HEK293 (cell line): ENCODE results near the gene ARMH4.

Experiments
- CTCF ChIA-PET: fragments of 350-600 bp; formaldehyde crosslinking; extraction: SDS; loops from one replicate; lab custom pipeline; 2021; ENCODE audit warnings: antibody characterized with exemption; lab: Yijun Ruan, JAX
- POLR2A ChIA-PET: fragments of 300-600 bp; formaldehyde crosslinking; extraction: SDS; loops from one replicate; lab custom pipeline; 2020; ENCODE audit warnings: antibody characterized with exemption, inconsistent platforms; lab: Yijun Ruan, JAX
- H3K27ac ChIP-seq: fragments of 200-500 bp; sonication (Bioruptor generic); 2 replicates; pipeline ENCODE4 v1.5.1; 2014; ENCODE audit warnings: low read depth, low read length, control low read depth, inconsistent platforms; ENCODE audit errors: extremely low read depth
- H3K36me3 ChIP-seq, 2 experiments: fragments of 200-500 bp in 1 of 2; sonication (Bioruptor generic) in 1 of 2; 1 replicate in 1 of 2; 2 replicates in 1 of 2; pipeline ENCODE4 v1.5.1; 2014 to 2017; ENCODE audit warnings: inconsistent platforms in 2 of 2, low read length in 2 of 2; ENCODE audit not compliant: control insufficient read depth in 2 of 2, insufficient read depth in 1 of 2
- H3K4me1 ChIP-seq: fragments of 200-500 bp; sonication (Bioruptor generic); 2 replicates; pipeline ENCODE4 v1.5.1; 2014; ENCODE audit warnings: mild to moderate bottlenecking, low read length, inconsistent platforms; ENCODE audit not compliant: control insufficient read depth, insufficient read depth
- H3K4me3 ChIP-seq: 2 replicates; pipeline ENCODE4 v1.5.1; 2011; ENCODE audit warnings: low read depth, mild to moderate bottlenecking, control low read depth, low read length, moderate library complexity
- H3K9me3 ChIP-seq: fragments of 200-500 bp; sonication (Bioruptor generic); 2 replicates; pipeline ENCODE4 v1.5.1; 2014; ENCODE audit warnings: low read depth, low read length, inconsistent platforms; ENCODE audit not compliant: control insufficient read depth, insufficient read depth
- EGR2 ChIP-seq: fragments of 450-650 bp; formaldehyde crosslinking; IDR thresholded peaks from 2 replicates; pipeline ENCODE4 v1.5.1; 2016; ENCODE audit warnings: low read depth, missing biosample characterization, missing genetic modification characterization
- HOXA7 ChIP-seq: sonication (generic); formaldehyde crosslinking; IDR thresholded peaks from 2 replicates; pipeline ENCODE4 v1.8.1; 2022; ENCODE audit warnings: missing genetic modification reagents, borderline replicate concordance
- KLF16 ChIP-seq: fragments of 450-650 bp; formaldehyde crosslinking; IDR thresholded peaks from 2 replicates; pipeline ENCODE4 v1.5.1; 2017; ENCODE audit warnings: missing biosample characterization, missing genetic modification characterization
- OVOL3 ChIP-seq: fragments of 450-650 bp; formaldehyde crosslinking; IDR thresholded peaks from 2 replicates; pipeline ENCODE4 v1.5.1; 2016; ENCODE audit warnings: missing biosample characterization, missing genetic modification characterization
- PRDM1 ChIP-seq: fragments of 450-650 bp; formaldehyde crosslinking; IDR thresholded peaks from 2 replicates; pipeline ENCODE4; 2016; ENCODE audit warnings: missing biosample characterization, missing genetic modification characterization
- RBAK ChIP-seq: fragments of 450-650 bp; formaldehyde crosslinking; IDR thresholded peaks from 2 replicates; pipeline ENCODE4 v1.5.1; 2016; ENCODE audit warnings: missing biosample characterization, missing genetic modification characterization
- SP2 ChIP-seq: fragments of 450-650 bp; formaldehyde crosslinking; IDR thresholded peaks from 2 replicates; pipeline ENCODE4 v1.5.1; 2016; ENCODE audit warnings: missing biosample characterization, missing genetic modification characterization
- YY2 ChIP-seq: fragments of 450-650 bp; formaldehyde crosslinking; IDR thresholded peaks from 2 replicates; pipeline ENCODE4 v1.5.1; 2016; ENCODE audit warnings: missing biosample characterization, missing genetic modification characterization
- ZBTB1 ChIP-seq: fragments of 450-650 bp; formaldehyde crosslinking; IDR thresholded peaks from 2 replicates; pipeline ENCODE4 v1.5.1; 2016; ENCODE audit warnings: missing biosample characterization, missing genetic modification characterization
- ZFHX2 ChIP-seq: fragments of 450-650 bp; formaldehyde crosslinking; conservative IDR thresholded peaks from 2 replicates; pipeline ENCODE4 v1.5.1; 2016; ENCODE audit warnings: missing biosample characterization, missing genetic modification characterization
- ZFP41 ChIP-seq: fragments of 450-650 bp; formaldehyde crosslinking; IDR thresholded peaks from 2 replicates; pipeline ENCODE4 v1.5.1; 2016; ENCODE audit warnings: missing biosample characterization, missing genetic modification characterization, borderline replicate concordance
- ZNF132 ChIP-seq: fragments of 450-650 bp; formaldehyde crosslinking; IDR thresholded peaks from 2 replicates; pipeline ENCODE4 v1.5.1; 2017; ENCODE audit warnings: missing biosample characterization, missing genetic modification characterization, borderline replicate concordance
- ZNF19 ChIP-seq: fragments of 450-650 bp; formaldehyde crosslinking; IDR thresholded peaks from 2 replicates; pipeline ENCODE4; 2016; ENCODE audit warnings: missing biosample characterization, missing genetic modification characterization, low read depth
- ZNF2 ChIP-seq: fragments of 450-650 bp; formaldehyde crosslinking; IDR thresholded peaks from 2 replicates; pipeline ENCODE4 v1.5.1; 2016; ENCODE audit warnings: missing biosample characterization, missing genetic modification characterization
- ZNF239 ChIP-seq: fragments of 450-650 bp; formaldehyde crosslinking; IDR thresholded peaks from 2 replicates; pipeline ENCODE4 v1.5.1; 2016; ENCODE audit warnings: missing biosample characterization, missing genetic modification characterization
- ZNF311 ChIP-seq: fragments of 450-650 bp; formaldehyde crosslinking; IDR thresholded peaks from 2 replicates; pipeline ENCODE4 v1.5.1; 2017; ENCODE audit warnings: missing biosample characterization, missing genetic modification characterization, borderline replicate concordance
- ZNF366 ChIP-seq: fragments of 450-650 bp; formaldehyde crosslinking; conservative IDR thresholded peaks from 2 replicates; pipeline ENCODE4 v1.5.1; 2016; ENCODE audit warnings: missing biosample characterization, missing genetic modification characterization
- ZNF394 ChIP-seq: fragments of 450-650 bp; formaldehyde crosslinking; IDR thresholded peaks from 2 replicates; pipeline ENCODE4 v1.5.1; 2016; ENCODE audit warnings: missing biosample characterization, missing genetic modification characterization, mild to moderate bottlenecking, moderate library complexity, borderline replicate concordance
- ZNF426 ChIP-seq: fragments of 450-650 bp; formaldehyde crosslinking; IDR thresholded peaks from 2 replicates; pipeline ENCODE4 v1.5.1; 2017; ENCODE audit warnings: missing biosample characterization, missing genetic modification characterization, mild to moderate bottlenecking, inconsistent platforms, moderate library complexity
- ZNF433 ChIP-seq: fragments of 450-650 bp; formaldehyde crosslinking; IDR thresholded peaks from 2 replicates; pipeline ENCODE4 v1.5.1; 2016; ENCODE audit warnings: missing biosample characterization, missing genetic modification characterization, low read depth
- ZNF510 ChIP-seq: fragments of 450-650 bp; formaldehyde crosslinking; IDR thresholded peaks from 2 replicates; pipeline ENCODE4 v1.5.1; 2018; ENCODE audit warnings: mild to moderate bottlenecking, missing genetic modification characterization, missing biosample characterization; ENCODE audit not compliant: insufficient replicate concordance
- ZNF626 ChIP-seq: fragments of 450-650 bp; sonication (Bioruptor Pico); formaldehyde crosslinking; IDR thresholded peaks from 2 replicates; pipeline ENCODE4 v1.5.1; 2018; ENCODE audit warnings: missing biosample characterization, missing genetic modification characterization, inconsistent platforms
- ZSCAN16 ChIP-seq: fragments of 450-650 bp; formaldehyde crosslinking; IDR thresholded peaks from 2 replicates; pipeline ENCODE4 v1.5.1; 2016; ENCODE audit warnings: missing biosample characterization, missing genetic modification characterization
- ZSCAN30 ChIP-seq: fragments of 450-650 bp; IDR thresholded peaks from 2 replicates; pipeline ENCODE4 v1.5.1; 2018; ENCODE audit warnings: missing biosample characterization, mild to moderate bottlenecking, missing genetic modification characterization, moderate library complexity
- TF ChIP-seq, protein P1 (sequence below): fragments of 450-650 bp; formaldehyde crosslinking; optimal IDR thresholded peaks from 2 replicates; pipeline ENCODE3; 2016; ENCODE audit warnings: missing biosample characterization, mild to moderate bottlenecking, missing genetic modification characterization
- TF ChIP-seq, protein P2 (sequence below): fragments of 450-650 bp; formaldehyde crosslinking; IDR thresholded peaks from 2 replicates; pipeline ENCODE4 v1.5.1; 2016; ENCODE audit warnings: missing biosample characterization, missing genetic modification characterization
- TF ChIP-seq, protein P3 (sequence below): fragments of 450-650 bp; formaldehyde crosslinking; IDR thresholded peaks from 2 replicates; pipeline ENCODE4 v1.5.1; 2016; ENCODE audit warnings: missing biosample characterization, missing genetic modification characterization
- TF ChIP-seq, protein P4 (sequence below): fragments of 450-650 bp; formaldehyde crosslinking; IDR thresholded peaks from 2 replicates; pipeline ENCODE4 v1.5.1; 2017; ENCODE audit warnings: missing biosample characterization, missing genetic modification characterization

ARMH4 gene

DNA sequence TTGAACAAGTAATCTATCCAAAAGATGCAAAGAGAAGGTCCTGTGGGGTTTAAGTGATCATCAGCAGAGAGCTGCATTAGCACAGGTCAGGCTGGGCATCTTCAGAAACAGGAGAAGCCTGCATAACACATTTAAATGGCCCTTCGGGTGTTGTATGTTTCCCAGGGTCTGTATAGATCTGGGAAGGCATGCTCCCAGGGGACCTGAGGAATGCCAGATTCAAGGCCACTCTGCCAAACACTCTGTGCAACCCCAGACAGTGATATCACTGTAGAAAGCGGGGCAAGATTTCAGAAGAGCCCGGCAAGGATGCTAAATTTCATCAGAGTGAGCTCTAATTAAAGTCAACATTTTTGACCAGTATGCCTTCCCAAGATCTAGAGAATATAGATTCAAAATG, 92.9 kb downstream of the ARMH4 start:
- no peaks in the 10 kb centered on the region for H3K36me3 ChIP-seq
- POLR2A ChIA-PET: no interaction called here
- no peak overlapping the region for H3K4me3 ChIP-seq
- TF ChIP-seq ZSCAN16 (tag by site-specific recombination) (no peak), ZNF311 (tag by site-specific recombination) (no peak), ZNF132 (no peak), YY2 (tag by site-specific recombination) (no peak), KLF16 (no peak), EGR2 (tag by site-specific recombination) (no peak), ZNF426 (tag by site-specific recombination) (no peak), HOXA7 (CRISPR knock-in tag) (no peak), OVOL3 (no peak), ZSCAN30 (no peak), RBAK (tag by site-specific recombination) (no peak), ZNF433 (no peak)
- TF ChIP-seq, protein P1, sequence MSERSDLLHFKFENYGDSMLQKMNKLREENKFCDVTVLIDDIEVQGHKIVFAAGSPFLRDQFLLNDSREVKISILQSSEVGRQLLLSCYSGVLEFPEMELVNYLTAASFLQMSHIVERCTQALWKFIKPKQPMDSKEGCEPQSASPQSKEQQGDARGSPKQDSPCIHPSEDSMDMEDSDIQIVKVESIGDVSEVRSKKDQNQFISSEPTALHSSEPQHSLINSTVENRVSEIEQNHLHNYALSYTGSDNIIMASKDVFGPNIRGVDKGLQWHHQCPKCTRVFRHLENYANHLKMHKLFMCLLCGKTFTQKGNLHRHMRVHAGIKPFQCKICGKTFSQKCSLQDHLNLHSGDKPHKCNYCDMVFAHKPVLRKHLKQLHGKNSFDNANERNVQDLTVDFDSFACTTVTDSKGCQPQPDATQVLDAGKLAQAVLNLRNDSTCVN (tag by site-specific recombination): no peak
- TF ChIP-seq, all 188 proteins: peak for 0
- CTCF ChIA-PET: interaction anchor here (0.6 to 1.2 kb wide), 2 partner anchors 14 to 365 kb away, joined by 4 read pairs; no protein-coding TSS in a partner anchor
- Histone ChIP-seq H3K27ac (no peak overlapping the region), H3K4me1 (no peaks in the 10 kb centered on the region), H3K9me3 (no peaks in the 10 kb centered on the region)

DNA sequence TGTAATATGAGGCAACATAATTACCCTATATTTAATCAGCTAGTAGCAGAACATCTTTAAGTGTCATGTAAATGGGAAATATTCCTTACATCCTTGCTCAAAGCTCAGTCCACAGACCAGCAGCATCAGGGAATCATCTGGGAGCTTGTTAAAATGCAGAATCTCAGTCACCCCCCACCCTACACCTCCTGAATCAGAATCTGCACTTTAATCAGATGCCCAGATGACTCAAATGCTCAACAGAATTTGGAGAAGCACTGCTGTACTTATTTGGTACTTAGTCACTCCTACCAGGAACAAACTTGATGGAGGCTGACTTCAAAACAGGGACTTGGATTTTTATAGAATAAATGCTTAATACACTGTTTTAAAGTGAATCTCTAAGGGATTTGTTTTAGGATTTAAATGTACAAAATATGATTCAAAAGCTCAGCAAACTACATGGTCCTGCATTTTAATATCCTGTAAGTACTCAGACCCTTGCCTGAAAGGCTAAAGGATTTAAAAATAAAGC, 96.5 kb downstream of the ARMH4 start:
- no peaks in the 10 kb centered on the region for H3K9me3 ChIP-seq
- no peaks in the 10 kb centered on the region for H3K4me1 ChIP-seq
- no peak overlapping the region for H3K27ac ChIP-seq
- POLR2A ChIA-PET: no interaction called here
- CTCF ChIA-PET: interaction anchor here (0.6 to 2.0 kb wide), 3 partner anchors 8 to 363 kb away, joined by 3 to 10 read pairs (median 4); no protein-coding TSS in a partner anchor
- no peak for TF ChIP-seq ZNF366 (tag by site-specific recombination)
- H3K4me3 ChIP-seq: no peak overlapping the region
- no peaks in the 10 kb centered on the region for H3K36me3 ChIP-seq

DNA sequence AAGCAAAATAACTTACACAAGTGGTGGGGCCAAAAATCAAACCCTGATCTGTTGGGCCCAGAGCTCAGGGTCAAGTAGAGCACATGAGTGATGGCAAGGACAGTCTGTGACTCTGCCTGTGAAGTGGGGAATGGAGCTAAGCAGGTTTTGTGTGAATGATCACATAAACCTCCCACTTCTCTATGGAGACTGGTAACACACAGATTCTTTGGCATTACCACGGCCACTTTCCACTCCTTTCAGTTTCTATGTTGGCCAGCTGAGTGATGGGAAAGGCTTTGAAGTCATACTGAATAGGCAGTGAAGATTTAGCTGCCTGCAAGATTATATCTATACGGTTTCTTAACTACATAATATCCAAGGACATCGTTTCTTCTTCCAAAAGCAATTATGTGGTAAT, 97.9 kb downstream of the ARMH4 start:
- CTCF ChIA-PET: no interaction called here
- TF ChIP-seq, protein P2, sequence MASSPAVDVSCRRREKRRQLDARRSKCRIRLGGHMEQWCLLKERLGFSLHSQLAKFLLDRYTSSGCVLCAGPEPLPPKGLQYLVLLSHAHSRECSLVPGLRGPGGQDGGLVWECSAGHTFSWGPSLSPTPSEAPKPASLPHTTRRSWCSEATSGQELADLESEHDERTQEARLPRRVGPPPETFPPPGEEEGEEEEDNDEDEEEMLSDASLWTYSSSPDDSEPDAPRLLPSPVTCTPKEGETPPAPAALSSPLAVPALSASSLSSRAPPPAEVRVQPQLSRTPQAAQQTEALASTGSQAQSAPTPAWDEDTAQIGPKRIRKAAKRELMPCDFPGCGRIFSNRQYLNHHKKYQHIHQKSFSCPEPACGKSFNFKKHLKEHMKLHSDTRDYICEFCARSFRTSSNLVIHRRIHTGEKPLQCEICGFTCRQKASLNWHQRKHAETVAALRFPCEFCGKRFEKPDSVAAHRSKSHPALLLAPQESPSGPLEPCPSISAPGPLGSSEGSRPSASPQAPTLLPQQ (tag by site-specific recombination): no peak
- TF ChIP-seq ZBTB1 (tag by site-specific recombination): no peak
- TF ChIP-seq, protein P3, sequence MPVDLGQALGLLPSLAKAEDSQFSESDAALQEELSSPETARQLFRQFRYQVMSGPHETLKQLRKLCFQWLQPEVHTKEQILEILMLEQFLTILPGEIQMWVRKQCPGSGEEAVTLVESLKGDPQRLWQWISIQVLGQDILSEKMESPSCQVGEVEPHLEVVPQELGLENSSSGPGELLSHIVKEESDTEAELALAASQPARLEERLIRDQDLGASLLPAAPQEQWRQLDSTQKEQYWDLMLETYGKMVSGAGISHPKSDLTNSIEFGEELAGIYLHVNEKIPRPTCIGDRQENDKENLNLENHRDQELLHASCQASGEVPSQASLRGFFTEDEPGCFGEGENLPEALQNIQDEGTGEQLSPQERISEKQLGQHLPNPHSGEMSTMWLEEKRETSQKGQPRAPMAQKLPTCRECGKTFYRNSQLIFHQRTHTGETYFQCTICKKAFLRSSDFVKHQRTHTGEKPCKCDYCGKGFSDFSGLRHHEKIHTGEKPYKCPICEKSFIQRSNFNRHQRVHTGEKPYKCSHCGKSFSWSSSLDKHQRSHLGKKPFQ (tag by site-specific recombination): no peak
- TF ChIP-seq ZFHX2 (tag by site-specific recombination): no peak
- no peak for TF ChIP-seq ZFP41
- TF ChIP-seq PRDM1 (tag by site-specific recombination): no peak
- no peak for TF ChIP-seq ZNF626 (tag by site-specific recombination)
- TF ChIP-seq ZNF239 (tag by site-specific recombination): no peak
- no peak for TF ChIP-seq ZNF19 (tag by site-specific recombination)
- TF ChIP-seq ZNF510 (tag by site-specific recombination): no peak
- TF ChIP-seq, protein P4, sequence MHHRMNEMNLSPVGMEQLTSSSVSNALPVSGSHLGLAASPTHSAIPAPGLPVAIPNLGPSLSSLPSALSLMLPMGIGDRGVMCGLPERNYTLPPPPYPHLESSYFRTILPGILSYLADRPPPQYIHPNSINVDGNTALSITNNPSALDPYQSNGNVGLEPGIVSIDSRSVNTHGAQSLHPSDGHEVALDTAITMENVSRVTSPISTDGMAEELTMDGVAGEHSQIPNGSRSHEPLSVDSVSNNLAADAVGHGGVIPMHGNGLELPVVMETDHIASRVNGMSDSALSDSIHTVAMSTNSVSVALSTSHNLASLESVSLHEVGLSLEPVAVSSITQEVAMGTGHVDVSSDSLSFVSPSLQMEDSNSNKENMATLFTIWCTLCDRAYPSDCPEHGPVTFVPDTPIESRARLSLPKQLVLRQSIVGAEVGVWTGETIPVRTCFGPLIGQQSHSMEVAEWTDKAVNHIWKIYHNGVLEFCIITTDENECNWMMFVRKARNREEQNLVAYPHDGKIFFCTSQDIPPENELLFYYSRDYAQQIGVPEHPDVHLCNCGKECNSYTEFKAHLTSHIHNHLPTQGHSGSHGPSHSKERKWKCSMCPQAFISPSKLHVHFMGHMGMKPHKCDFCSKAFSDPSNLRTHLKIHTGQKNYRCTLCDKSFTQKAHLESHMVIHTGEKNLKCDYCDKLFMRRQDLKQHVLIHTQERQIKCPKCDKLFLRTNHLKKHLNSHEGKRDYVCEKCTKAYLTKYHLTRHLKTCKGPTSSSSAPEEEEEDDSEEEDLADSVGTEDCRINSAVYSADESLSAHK: no peak
- TF ChIP-seq OVOL3: no peak
- no peak for TF ChIP-seq ZNF2 (tag by site-specific recombination)
- TF ChIP-seq ZNF394 (tag by site-specific recombination): no peak
- TF ChIP-seq SP2: no peak

More for the DNA sequence above, 97.9 kb downstream of the ARMH4 start:
- POLR2A ChIA-PET: no interaction called here
- no peaks in the 10 kb centered on the region for H3K9me3 ChIP-seq
- no peak overlapping the region for H3K27ac ChIP-seq
- H3K36me3 ChIP-seq: no peaks in the 10 kb centered on the region
- no peaks in the 10 kb centered on the region for H3K4me1 ChIP-seq
- no peak overlapping the region for H3K4me3 ChIP-seq
